Measurements from ENCODE around the gene MON2. TPM values are rescaled to one million over a fixed set of nuclear protein-coding genes. Genes with fewer than 3 reads are reported as not detected.

The MON2 gene
- total RNA-seq, 1 experiment from 2014 or later, result 6.6 TPM

GRCh38 chr12:62605981-62606380 is 139.4 kb downstream of the MON2 start:
- DNase-seq (ENCODE audit: low spot score), result no peak

- no peak for DNase-seq (ENCODE audit: low spot score)
Observed at GRCh38 chr12:62606654-62607053, 140.0 kb downstream of the MON2 start.

- DNase-seq (ENCODE audit: low spot score), result no peak
Observed at GRCh38 chr12:62613081-62613480, 146.5 kb downstream of the MON2 start.

- no peak for DNase-seq (ENCODE audit: low spot score)
Observed at GRCh38 chr12:62618319-62618718, 151.7 kb downstream of the MON2 start.

- no peak for DNase-seq (ENCODE audit: low spot score)
Observed at GRCh38 chr12:62618930-62619329, 152.3 kb downstream of the MON2 start.

GRCh38 chr12:62621101-62621638 is 154.5 kb downstream of the MON2 start:
- no peak for DNase-seq (ENCODE audit: low spot score)

GRCh38 chr12:62622177-62622576 is 155.6 kb downstream of the MON2 start:
- no peak for DNase-seq (ENCODE audit: low spot score)

GRCh38 chr12:62625228-62625627 is 158.6 kb downstream of the MON2 start:
- no peak for DNase-seq (ENCODE audit: low spot score)

- no peak for DNase-seq (ENCODE audit: low spot score)
Observed at GRCh38 chr12:62627181-62627580, 160.6 kb downstream of the MON2 start.

GRCh38 chr12:62629413-62629812 is 162.8 kb downstream of the MON2 start:
- DNase-seq (ENCODE audit: low spot score), result no peak

GRCh38 chr12:62629971-62630739 is 163.5 kb downstream of the MON2 start:
- no peak for DNase-seq (ENCODE audit: low spot score)

GRCh38 chr12:62631471-62632410 is 165.1 kb downstream of the MON2 start:
- peak; percentile 84 for DNase-seq (ENCODE audit: low spot score)

- DNase-seq (ENCODE audit: low spot score), result peak; percentile 39
Observed at GRCh38 chr12:62632411-62632918, 165.8 kb downstream of the MON2 start.

- no peak for DNase-seq (ENCODE audit: low spot score)
Observed at GRCh38 chr12:62635649-62636048, 169.0 kb downstream of the MON2 start.

- no peak for DNase-seq (ENCODE audit: low spot score)
Observed at GRCh38 chr12:62637679-62638078, 171.1 kb downstream of the MON2 start.

GRCh38 chr12:62640910-62641448 is 174.4 kb downstream of the MON2 start:
- DNase-seq (ENCODE audit: low spot score), result no peak

GRCh38 chr12:62642486-62642885 is 175.9 kb downstream of the MON2 start:
- no peak for DNase-seq (ENCODE audit: low spot score)

GRCh38 chr12:62643486-62643885 is 176.9 kb downstream of the MON2 start:
- DNase-seq (ENCODE audit: low spot score), result no peak

GRCh38 chr12:62646566-62646965 is 179.9 kb downstream of the MON2 start:
- no peak for DNase-seq (ENCODE audit: low spot score)

GRCh38 chr12:62647586-62647985 is 181.0 kb downstream of the MON2 start:
- DNase-seq (ENCODE audit: low spot score), result no peak

GRCh38 chr12:62649412-62650138 is 182.9 kb downstream of the MON2 start:
- peak; percentile 33 for DNase-seq (ENCODE audit: low spot score)
